ENCODE data around the gene GDF9. TPM values are rescaled to one million over a fixed set of nuclear protein-coding genes. Genes with fewer than 3 reads are reported as not detected.

GDF9 gene
- total RNA-seq, 1 experiment from 2014 or later: 0.24 TPM

GRCh38 chr5:132870801-132871200 is 4.5 kb upstream of the GDF9 start:
- no peak overlapping the region for H3T11ph ChIP-seq (ENCODE audit: low read length)
- no peak overlapping the region for H2BK12ac ChIP-seq (ENCODE audit: insufficient read length, low read depth, low read length)
- H3K9ac ChIP-seq (ENCODE audit: extremely low read depth, insufficient read length, low read length): no peak overlapping the region
- H3K27me3 ChIP-seq (ENCODE audit: insufficient read depth, low read length): no peaks in the 10 kb centered on the region
- H2BK120ac ChIP-seq (ENCODE audit: low read depth, low read length, poor library complexity, severe bottlenecking): no peak overlapping the region
- no peak overlapping the region for H4K5ac ChIP-seq (ENCODE audit: insufficient read length, low read depth, low read length)
- Mint-ChIP-seq H3K4me3 (no peak overlapping the region), H3K36me3 (ENCODE audit: insufficient read depth in 1 of 3, low read depth in 3 of 3) (peaks cover 15 to 36% (median 24%) of the 10 kb centered on the region in 3 experiments), H3K27me3 (ENCODE audit: low read depth) (no peaks in the 10 kb centered on the region), H3K9me3 (peaks cover 0 to 4% of the 10 kb centered on the region in 2 experiments; a peak in 1 of 5 replicates), H3K4me1 (peaks cover 9 to 11% of the 10 kb centered on the region in 2 experiments), H3K27ac (peak overlapping the region; percentile 34 to 76 (median 52); a peak in 2 of 7 replicates)
- H3K4ac ChIP-seq (ENCODE audit: low read depth, low read length): no peak overlapping the region
- no peak overlapping the region for H3K14ac ChIP-seq (ENCODE audit: insufficient read depth, low read length)
- H2AFZ ChIP-seq (ENCODE audit: low read length): no peak overlapping the region
- no peaks in the 10 kb centered on the region for H4K20me1 ChIP-seq (ENCODE audit: control insufficient read depth, insufficient read depth, insufficient read length)
- H3K9me3 ChIP-seq (ENCODE audit: control insufficient read depth, low read depth, low read length): no peaks in the 10 kb centered on the region
- H3K23me2 ChIP-seq (ENCODE audit: insufficient read length, low read depth, low read length, poor library complexity, severe bottlenecking): peaks cover 4% of the 10 kb centered on the region
- no peaks in the 10 kb centered on the region for H3K79me1 ChIP-seq (ENCODE audit: insufficient read depth, low read depth, low read length, poor library complexity, severe bottlenecking)
- H4K91ac ChIP-seq (ENCODE audit: insufficient read length, low read depth, low read length): no peak overlapping the region
- TF ChIP-seq CTCF (conservative IDR thresholded peaks at IDR 0.05): no peak
- H3K27ac ChIP-seq (ENCODE audit: insufficient read length, low read depth, low read length): no peak overlapping the region
- H3K18ac ChIP-seq (ENCODE audit: insufficient read length, low read depth, low read length): no peak overlapping the region
- no peak overlapping the region for H3K4me2 ChIP-seq (ENCODE audit: insufficient read depth, insufficient read length, low read length)
- H2BK15ac ChIP-seq (ENCODE audit: low read depth, low read length): no peak overlapping the region
- no peak overlapping the region for H4K8ac ChIP-seq (replicated peaks; ENCODE audit: insufficient read length, low read depth, low read length)
- H3K56ac ChIP-seq (ENCODE audit: insufficient read length, low read depth, low read length): no peak overlapping the region
- H2BK5ac ChIP-seq (ENCODE audit: insufficient read length, low read length): no peak overlapping the region
- H3K79me2 ChIP-seq (ENCODE audit: insufficient read depth, low read length): peaks cover 3% of the 10 kb centered on the region; the same call in 1 of the 2 replicates
- H3K4me1 ChIP-seq (ENCODE audit: insufficient read depth, low read length): no peaks in the 10 kb centered on the region; the same call in 1 of the 2 replicates
- no CpG with 5 or more reads among the region's 2 CpGs for WGBS (ENCODE audit: extremely low coverage, insufficient read length, low lambda C conversion rate)
- no peak overlapping the region for H3K23ac ChIP-seq (ENCODE audit: insufficient read length, low read depth, low read length)
- DNase-seq: no peak
- H2AK5ac ChIP-seq (ENCODE audit: insufficient read length, low read length): no peak overlapping the region
- H2BK20ac ChIP-seq (ENCODE audit: low read depth, low read length, poor library complexity, severe bottlenecking): no peak overlapping the region
